HG03558 (cell line): Measurements from ENCODE around the gene COPZ2.

Source experiments
- ATAC-seq: cut with Tn5 transposase; IDR thresholded peaks from one replicate; pipeline ENCODE4 v1.9.1; 2021; ENCODE audit warnings: moderate number of reproducible peaks; ENCODE audit not compliant: unreplicated experiment; ENCODE audit errors: extremely low read depth

The COPZ2 gene

DNA sequence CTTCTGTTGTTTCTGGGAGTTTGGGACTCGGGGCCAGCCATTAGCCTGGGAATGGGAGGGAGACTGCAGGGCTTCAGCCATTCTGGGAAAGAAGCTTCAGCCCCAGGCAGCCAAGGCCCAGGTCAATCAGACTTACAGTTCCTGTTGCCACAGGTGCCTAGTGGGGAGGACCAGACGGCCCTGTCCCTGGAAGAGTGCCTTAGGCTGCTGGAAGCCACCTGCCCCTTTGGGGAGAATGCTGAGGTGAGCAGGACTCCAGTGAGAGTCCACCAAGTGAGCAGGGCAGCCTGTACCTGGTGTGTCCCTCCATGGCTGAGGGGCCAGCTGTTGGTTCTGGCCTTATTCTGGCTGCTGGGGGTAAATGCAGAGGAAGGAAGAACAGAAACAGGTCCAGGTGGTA, 19.3 kb upstream of the COPZ2 start:
- no peak for ATAC-seq

DNA sequence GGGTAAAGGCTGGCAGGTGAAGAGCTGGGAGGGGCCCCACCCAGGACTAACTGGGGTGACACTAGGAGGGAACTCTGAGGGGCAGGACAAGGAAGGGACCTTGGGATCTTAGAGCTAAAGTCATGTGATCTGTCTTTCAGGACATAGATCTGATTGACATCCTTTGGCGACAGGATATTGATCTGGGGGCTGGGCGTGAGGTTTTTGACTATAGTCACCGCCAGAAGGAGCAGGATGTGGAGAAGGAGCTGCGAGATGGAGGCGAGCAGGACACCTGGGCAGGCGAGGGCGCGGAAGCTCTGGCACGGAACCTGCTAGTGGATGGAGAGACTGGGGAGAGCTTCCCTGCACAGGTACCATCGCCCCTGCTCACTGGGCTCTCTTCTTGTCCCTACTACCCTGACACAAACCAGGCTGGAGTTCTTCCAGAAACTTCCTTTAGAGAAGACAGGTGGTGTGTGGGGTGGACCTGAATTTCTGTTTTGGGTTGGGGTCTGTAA, 18.7 kb upstream of the COPZ2 start:
- no peak for ATAC-seq

DNA sequence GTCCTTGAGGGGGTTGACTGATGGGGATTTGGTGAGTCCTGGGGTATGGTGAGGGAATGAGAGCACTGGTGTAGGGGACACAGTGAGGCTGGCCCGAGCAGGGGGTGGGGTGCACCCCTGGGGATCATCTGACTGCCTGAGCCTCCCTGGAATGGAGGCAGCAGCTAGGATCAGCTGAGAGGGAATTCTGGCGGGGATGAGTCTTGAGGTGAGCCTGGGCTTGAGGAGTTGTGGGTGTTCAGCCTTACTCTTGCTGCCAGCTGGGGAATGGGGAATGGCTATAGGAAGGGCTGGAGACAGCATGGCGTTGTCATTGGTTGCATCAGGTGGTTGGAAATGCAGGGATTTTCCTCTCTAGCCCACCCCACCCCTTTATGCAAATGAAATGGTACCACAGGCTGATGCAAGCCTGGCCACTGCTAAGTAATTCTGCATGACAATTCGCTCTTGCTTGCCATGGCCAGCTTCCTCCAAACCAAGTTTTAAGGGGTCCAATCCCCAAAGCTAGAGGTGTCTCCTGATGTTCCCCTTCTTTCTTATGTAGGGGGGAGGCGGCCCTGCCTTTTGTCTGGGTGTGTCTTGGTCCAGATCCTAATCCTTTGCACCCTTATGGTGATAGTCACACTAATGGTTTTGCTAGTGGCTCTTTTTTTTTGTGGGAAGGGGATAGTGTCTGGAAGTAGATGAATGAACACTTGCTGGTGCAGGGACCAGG, 18.1 kb upstream of the COPZ2 start:
- no peak for ATAC-seq

DNA sequence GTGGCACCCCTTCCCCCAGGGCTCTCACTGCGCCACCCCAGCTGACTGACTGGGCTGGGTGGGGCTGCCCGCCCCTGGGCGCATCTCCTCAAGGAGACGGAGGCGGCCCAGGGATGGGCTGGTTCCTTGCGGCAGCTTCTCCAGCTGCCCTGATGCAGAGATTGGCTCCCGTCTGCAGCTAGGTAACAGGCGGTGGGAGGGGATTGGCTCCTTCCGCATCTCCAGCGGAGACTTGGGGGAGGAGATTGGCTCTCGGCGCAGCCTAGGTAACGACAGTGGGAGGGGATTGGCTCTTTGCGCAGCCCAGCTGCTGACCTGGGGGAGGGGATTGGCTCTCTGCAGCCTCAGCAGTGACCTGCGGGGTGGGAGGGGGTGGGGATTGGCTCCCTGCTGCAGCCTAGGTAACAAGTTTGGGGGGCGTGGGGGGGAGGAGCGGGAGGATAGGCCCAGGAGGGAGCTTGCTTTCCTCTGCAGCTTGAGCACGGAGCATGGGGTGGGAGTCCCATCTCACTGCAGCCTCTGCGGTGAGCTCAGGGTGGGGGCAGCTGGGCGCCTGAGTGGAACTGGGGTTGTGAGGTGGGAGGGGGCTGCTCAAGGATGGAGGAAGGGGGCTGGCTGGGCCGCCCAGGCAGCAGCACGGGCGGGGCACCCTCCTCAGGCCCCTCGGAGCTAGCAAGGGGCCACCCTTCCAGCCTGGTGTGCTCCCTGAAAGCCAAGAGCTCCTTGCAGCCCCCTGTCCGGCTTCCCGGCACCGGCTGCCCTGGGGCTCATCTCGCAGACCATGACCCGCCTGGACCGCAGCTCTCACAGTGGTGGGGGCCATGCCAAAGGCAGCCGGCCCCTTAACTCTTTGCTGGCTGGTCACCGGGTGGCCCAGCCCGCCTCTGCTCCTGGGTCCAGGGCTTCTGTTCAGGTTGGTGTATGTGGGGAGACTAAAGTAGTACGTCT, 16.9 kb upstream of the COPZ2 start:
- no peak for ATAC-seq

DNA sequence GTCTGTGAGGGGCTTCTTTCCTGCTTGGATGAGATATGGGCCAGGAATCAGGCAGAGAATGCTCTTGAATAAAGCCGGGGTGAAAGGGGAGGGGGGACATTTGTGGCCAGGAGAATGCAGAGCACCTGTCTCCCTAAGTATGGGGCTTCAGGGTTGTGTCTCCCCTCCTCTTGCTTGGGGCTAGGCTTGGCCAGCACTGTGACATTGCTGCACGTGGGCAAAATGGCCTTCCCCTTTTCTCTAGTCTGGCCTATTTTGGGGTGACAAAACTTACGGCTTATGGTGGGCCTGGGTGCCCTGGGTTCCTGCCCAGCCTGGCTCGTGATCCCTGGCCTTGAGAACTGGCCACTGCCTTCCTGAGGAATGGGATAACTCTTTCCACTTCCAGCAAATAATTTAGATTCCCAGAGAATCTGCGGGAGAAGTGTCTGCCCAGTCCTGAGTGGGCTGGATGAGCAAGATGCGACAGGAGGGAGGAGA, 16.2 kb upstream of the COPZ2 start:
- no peak for ATAC-seq

DNA sequence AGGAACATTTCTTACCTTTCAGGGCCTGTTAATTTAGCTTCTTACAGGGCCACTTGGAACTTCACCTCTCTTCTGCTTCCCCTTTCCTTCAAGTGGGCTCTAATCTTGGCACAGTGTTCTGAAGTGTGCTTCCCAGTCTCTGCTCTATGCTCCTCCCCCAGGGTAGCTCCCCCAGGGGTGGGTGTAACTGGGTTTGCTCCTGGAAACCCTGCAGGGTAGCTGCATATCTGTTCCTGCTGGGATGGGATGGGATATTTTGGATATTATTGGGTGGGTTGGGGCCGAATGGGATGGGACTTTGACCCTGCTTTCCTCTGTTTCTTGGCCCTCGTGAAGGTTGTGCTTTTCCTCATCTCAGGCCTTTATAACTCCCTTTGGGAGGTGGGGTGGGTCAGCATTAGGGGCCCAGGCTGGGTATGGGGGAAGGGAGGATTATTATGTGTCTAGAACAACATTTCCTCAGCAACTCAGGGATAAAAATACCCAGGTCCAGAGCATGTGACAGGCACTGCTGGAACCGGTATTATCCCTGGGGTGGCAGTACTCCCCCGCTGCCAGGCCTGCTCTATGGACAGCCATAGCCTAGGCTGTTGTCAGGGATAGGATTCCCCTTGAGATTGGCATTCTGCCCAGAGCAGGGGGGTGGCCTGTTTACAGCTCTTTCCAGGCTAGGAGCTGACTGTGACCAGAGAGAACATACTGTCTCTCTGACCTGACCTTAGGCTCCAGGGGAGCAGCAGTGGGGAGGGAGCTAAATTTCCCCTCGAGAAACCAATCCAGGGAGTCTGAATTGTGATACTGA, 15.6 kb upstream of the COPZ2 start:
- ATAC-seq: no peak

DNA sequence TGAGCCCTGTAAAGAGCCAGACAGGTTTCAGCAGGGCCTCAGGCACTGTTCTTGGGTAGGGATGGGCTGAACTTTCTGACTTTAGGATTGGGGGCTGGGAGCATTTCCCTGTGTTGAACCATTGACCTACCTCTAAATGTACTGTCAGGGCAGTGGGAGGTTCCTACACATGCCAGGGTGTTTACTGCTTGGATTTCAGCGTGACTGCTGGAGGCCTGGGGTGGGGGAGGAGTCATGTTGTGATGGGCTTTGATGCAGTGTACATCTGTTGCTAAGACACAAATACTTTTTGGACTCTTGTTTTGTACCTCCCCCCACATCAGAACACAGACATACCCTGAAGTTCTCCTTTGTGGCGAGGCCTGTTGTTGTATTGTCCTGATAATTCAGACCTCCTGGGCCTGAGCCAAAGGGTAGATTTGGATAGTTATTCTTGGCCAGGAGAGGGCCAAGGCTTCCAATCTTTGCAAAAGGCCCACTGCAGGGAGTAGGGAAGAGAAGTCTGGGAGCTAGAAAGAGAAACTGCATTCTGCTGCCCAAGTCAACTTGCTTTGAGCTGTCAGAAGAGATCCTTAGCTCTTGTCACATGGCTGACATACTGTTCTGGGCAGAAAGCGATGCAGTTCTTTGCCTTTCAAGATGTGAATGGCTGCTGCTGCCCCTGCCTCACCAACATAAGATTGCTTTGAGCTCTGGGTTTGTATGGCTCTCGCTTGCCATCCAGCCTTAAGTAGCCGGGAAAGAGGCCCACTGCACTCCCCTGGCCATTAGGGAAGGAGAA, 14.3 kb upstream of the COPZ2 start:
- no peak for ATAC-seq

DNA sequence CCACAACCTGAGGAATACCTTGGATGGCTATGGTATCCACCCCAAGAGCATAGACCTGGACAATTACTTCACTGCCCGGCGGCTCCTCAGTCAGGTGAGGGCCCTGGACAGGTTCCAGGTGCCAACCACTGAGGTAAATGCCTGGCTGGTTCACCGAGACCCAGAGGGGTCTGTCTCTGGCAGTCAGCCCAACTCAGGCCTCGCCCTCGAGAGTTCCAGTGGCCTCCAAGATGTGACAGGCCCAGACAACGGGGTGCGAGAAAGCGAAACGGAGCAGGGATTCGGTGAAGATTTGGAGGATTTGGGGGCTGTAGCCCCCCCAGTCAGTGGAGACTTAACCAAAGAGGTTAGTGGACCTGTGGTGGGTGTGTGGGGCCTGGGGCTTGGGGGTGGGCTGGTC, 13.7 kb upstream of the COPZ2 start:
- ATAC-seq: no peak

DNA sequence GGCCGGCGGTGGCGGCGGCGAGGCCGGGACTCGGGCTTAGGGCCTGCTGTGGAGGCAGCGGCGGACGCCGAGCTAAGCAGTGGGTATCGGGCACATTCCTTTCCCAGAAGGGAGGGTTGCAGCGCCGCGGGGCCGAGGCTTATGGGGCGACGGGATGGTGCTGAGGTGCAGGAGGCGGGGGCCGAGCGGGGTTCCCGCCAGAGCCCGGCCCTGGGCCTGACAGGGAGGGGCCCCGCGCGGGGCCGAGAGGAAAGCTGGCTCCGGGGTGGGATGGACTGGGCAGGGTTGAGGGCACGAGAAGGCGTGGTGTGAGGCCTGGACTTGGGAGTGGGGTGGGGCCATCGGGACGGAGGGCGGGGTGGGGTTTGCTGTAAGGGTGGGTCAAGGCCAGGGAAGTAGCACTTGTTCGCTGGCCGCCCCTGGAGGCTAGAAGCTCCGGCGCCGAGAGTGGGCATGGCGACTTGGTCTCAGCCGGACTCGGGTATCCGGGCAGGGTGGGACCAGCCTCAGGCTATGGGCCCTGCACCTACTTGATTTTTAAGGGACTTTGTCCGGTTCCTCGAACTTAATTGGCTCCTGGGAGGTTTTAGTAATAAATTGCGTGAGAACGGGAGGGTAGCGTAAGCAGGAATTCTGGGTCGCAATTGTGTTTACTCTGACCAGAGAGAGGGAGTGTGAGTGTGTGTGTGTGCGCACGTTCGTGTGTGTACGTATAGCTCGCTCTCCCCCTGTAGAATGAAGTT, 11.0 kb upstream of the COPZ2 start:
- ATAC-seq: peak; percentile 22

DNA sequence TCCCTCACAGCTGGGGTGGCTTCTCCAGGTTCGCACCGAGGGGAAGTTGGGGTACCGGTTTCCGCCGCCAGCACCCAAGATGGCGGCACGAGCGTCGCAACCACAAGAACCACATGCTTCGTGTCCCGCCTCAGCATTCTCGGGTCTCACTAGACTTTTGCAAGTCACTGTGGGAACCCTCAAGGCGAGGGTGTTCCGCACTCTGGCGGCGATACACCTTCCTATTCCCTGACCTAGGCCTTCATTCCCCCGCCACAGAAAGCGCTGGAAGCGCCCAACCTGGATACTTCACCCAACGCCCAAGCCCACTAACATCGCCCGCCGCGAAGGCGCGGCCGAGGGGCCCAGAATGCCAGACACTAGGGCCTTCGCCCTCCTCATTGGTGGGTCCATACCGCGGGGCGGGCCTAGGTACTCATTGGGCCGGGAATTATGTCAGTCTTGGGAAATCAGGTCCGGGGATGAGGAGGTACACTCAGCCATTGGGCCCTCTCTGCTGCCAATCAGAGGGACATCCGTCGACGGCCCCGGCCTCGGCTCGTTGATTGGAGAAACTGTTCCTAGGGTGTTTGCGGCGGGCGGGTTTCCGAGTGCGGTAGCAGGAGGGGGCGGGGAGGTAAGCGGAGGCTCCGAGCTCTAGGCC, 10.3 kb upstream of the COPZ2 start, which contains the start of gene NFE2L1:
Gene NFE2L1, plus strand, starts transcription at position 619 of the 643 bp plus-strand sequence. CDS start 2,760 bp downstream, outside the sequence.
- peak; percentile 73 for ATAC-seq

DNA sequence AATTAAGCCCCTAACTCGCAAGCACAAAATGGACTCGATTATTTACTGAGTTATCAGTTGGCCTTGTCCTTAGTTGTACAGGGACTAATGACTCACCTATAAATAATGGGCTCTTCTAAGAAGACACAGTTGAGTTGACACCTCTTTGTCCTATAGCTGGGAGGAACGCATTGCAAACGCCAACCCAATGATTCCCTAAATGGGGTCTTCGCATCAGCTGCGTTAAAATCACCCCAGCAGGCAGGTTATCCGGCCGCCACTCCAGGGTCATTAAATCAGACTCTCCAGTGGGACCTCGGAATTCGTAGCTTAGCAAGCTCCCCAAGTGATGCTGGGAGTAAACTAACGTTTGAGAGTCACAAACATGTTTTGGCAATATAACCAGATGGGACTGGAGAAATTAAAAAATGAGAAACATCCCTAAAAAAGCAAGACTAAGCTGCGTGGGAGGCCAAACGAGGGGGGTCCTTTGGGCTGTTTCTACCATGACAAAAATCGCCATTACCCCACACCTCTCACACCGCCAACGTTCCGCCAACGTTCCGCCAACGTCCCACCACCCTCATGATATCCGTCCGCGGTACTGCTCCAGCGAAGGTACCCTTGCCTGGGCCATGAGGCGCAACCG, 9.6 kb upstream of the COPZ2 start:
- no peak for ATAC-seq

DNA sequence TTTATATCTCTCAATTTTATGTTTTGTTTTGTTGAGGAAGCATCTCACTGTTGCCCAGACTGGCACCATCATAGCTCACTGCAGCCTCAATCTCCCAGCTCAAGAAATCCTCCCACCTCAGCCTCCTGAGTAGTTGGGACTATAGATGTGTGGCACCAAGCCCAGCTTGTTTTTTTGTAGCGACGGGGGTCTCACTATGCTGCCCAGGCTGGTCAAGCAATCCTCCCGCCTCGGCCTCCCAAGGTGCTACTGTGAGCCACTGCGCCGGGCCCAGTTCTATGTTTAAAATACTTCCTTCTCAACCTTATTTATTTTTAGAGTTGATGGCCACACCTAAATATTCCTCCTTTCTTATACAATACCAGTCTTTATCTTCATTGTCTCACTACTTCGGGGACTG, 8.7 kb upstream of the COPZ2 start:
- no peak for ATAC-seq

DNA sequence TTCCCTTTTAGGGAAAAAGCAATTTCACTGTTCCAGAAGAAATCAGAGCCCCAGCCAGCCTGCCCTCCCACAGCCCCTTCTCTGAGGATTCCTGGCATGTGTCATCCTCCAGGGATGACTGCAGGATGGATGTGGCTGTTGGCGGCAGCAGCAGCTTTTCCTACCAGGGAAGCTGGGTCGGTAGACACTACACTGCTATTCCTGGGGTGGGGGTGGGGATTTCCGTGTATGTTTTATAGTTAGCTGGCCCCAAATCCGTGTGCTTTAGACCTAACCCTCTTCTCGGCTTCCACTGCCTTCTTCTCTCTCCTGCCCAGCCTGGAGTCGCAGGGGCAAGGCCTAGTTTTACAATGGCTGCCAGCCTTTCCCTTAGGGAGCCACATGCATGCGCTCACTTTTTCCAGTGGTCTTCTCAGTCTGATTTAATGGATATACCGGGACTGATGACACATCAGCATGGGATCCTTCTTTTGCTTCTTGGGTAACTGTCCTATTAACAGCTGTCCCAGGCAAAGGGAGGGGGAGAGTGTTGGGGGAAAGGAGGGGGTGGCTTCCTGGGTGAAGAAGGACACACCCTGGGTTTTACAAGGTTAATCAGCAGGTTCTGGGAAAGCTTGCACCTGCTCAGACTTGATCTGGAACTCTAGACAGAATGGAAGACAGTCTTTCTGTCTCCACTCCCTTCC, 7.9 kb upstream of the COPZ2 start:
- ATAC-seq: no peak

DNA sequence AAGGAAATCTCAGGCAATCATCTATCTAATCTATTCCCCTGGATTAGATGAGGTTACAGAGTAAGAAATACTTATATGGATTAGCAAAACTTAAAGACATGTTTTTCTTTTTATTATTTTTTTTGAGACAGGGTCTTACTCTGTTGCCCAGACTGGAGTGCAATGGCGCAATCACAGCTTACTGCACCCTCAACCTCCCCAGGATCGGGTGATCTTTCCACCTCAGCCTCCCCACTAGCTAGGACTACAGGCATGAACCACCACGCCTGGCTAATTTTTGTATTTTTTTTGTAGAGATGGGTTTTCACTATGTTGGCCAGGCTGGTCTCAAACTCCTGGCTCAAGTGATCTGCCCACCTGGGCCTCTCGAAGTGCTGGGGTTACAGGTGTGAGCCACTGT, 7.3 kb upstream of the COPZ2 start:
- ATAC-seq: no peak

DNA sequence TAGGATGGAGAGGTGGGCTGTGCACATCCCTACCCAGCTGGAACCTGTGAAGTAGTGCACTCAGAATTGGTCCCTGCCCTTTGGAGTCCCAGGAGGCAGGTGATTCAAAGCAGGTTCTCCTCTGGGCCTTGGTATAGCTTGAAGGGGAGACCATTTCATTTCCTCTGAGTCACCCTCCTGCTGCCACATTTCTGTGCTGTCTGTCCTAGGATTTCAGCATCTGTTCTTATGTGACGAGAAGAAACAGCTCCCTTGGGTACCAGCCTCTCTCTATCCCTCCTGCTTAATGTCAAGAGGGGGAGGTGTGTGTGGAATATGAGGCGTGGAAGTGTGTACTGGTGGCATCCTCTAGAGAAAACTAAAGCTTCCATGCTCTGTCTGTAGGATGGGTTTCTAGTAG, 5.6 kb upstream of the COPZ2 start:
- ATAC-seq: no peak

DNA sequence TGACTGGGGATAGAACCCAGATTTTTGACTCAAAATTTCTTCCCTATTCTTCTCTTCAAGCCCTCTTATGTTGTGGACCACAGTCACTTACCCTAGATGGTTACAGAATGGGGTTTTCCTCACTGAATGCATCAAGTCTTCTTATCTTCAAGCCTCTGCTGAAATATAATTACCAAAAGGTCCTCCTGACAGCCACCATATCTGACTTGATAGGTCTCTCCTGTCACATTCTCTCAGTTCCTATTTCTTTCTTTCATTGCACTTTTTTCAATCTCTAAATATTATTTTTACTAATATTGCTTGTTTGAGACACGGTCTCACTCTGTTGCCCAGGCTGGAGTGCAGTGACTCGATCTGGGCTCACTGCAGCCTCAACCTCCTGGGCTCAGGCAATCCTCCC, 1.1 kb upstream of the COPZ2 start:
- ATAC-seq: no peak

DNA sequence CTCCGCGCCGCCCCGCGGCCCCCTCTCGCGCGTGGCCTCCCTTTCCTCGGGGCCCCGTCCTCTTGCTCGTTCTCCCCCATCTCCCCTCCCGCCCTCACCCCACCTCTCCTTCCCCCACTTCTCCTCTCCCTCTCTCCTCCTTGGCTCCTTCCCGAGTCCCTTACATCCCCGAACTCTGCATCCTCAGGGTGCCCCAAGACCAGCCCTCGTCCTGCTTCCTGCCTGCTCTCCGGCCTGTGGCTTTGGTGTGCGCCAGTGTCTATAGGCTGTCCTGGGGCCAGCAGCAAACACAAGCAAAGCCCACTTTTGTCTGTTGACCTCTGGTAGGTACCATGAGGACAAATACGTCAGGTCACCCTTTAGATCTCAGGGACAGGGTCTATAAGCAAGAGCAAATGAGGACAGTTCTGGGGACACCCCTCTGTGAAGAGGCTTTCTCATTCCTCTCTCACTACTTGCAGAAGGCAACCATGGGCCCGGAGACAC, 284 bp upstream of the COPZ2 start:
- no peak for ATAC-seq
